T-helper 1 cell treated with Interleukin-12 subunit alpha and Interleukin-12 subunit beta and Interleukin-4 antibody, amounts not matched to agents 30 ng/mL and 1 ng/mL, for 36 hours (primary cell): ENCODE data around the gene PCCB. TPM values are rescaled to one million over a fixed set of nuclear protein-coding genes. Genes with fewer than 3 reads are reported as not detected.
"Not testable (repeated sequence)": the region's sequence is repeated elsewhere in the genome, so short reads cannot be mapped to it uniquely, and the experiment has no call there.

Source experiments
- intact Hi-C: fragments of 100-400 bp; cut with micrococcal nuclease; formaldehyde crosslinking; loops from one replicate; pipeline ENCODE4 v1.15.1; 2024
- total RNA-seq: library from RNA; stranded (reverse); gene quantifications from 2 replicates; pipeline ENCODE4 v1.2.3, GENCODE V29; 2022

Gene PCCB
- total RNA-seq, 1 donor from 2014 or later, result 26.1 TPM

GRCh38 chr3:136311968-136312367 is 61.8 kb downstream of the PCCB start:
- intact Hi-C loops, result no loop called here

- intact Hi-C loops, result no loop called here
These were observed 76.2 kb downstream of the PCCB start for GRCh38 chr3:136326316-136326715.

- intact Hi-C loops, result no loop called here
These were observed 77.5 kb downstream of the PCCB start for GRCh38 chr3:136327671-136328070.

GRCh38 chr3:136329593-136329992 is 79.5 kb downstream of the PCCB start:
- intact Hi-C loops, result no loop called here

- intact Hi-C loops, result no loop called here
These were observed 80.8 kb downstream of the PCCB start for GRCh38 chr3:136330900-136331299.

GRCh38 chr3:136332302-136332701 is 82.2 kb downstream of the PCCB start:
- intact Hi-C loops, result no loop called here

GRCh38 chr3:136332776-136333175 is 82.6 kb downstream of the PCCB start:
- intact Hi-C loops, result no loop called here

- intact Hi-C loops, result no loop called here
These were observed 84.1 kb downstream of the PCCB start for GRCh38 chr3:136334209-136334608.

- intact Hi-C loops, result not testable (repeated sequence)
These were observed 84.6 kb downstream of the PCCB start for GRCh38 chr3:136334726-136335125.

GRCh38 chr3:136336329-136337100 is 86.4 kb downstream of the PCCB start:
- intact Hi-C loops, result no loop called here

GRCh38 chr3:136343446-136343845 is 93.3 kb downstream of the PCCB start:
- intact Hi-C loops, result no loop called here

- intact Hi-C loops, result no loop called here
These were observed 93.9 kb downstream of the PCCB start for GRCh38 chr3:136343873-136344555.

GRCh38 chr3:136346486-136346885 is 96.3 kb downstream of the PCCB start:
- intact Hi-C loops, result no loop called here

- intact Hi-C loops, result no loop called here
These were observed 100.0 kb downstream of the PCCB start for GRCh38 chr3:136350132-136350531.

- intact Hi-C loops, result no loop called here
These were observed 100.4 kb downstream of the PCCB start for GRCh38 chr3:136350557-136350956.

GRCh38 chr3:136351351-136351750 is 101.2 kb downstream of the PCCB start:
- intact Hi-C loops, result no loop called here

GRCh38 chr3:136351905-136352304 is 101.8 kb downstream of the PCCB start:
- intact Hi-C loops, result loop anchor here (2.0 kb wide), 3 partner anchors 155 to 401 kb away; partner anchors contain the start of genes MSL2 and STAG1

- intact Hi-C loops, result loop anchor here (2.0 kb wide), 3 partner anchors 157 to 399 kb away; partner anchors contain the start of genes MSL2 and STAG1
These were observed 103.3 kb downstream of the PCCB start for GRCh38 chr3:136353461-136353860.

- intact Hi-C loops, result no loop called here
These were observed 116.1 kb downstream of the PCCB start for GRCh38 chr3:136366289-136366688.

- intact Hi-C loops, result not testable (repeated sequence)
These were observed 125.7 kb downstream of the PCCB start for GRCh38 chr3:136375800-136376199.

- intact Hi-C loops, result no loop called here
These were observed 127.4 kb downstream of the PCCB start for GRCh38 chr3:136377508-136377907.

GRCh38 chr3:136378011-136378410 is 127.9 kb downstream of the PCCB start:
- intact Hi-C loops, result no loop called here
